ENCODE data around the gene P2RX5. TPM values are rescaled to one million over a fixed set of nuclear protein-coding genes. Genes with fewer than 3 reads are reported as not detected.

P2RX5 gene
- total and polyA plus RNA-seq, 5 donors from 2014 or later = 11.8 to 21.0 (median 16.4) TPM

GRCh38 chr17:3658784-3659449, 37.0 kb downstream of the P2RX5 start:
- no peak for ATAC-seq (ENCODE audit: low read depth in 2 of 2)

GRCh38 chr17:3657874-3658783, 37.8 kb downstream of the P2RX5 start:
- H3K27ac Mint-ChIP-seq = no peak overlapping the region
- DNase-seq = no peak
- Histone ChIP-seq H3K36me3 (ENCODE audit: control insufficient read depth, insufficient read depth, low read length) (no peaks in the 10 kb centered on the region), H3K9me3 (ENCODE audit: control insufficient read depth in 2 of 2, low read length in 2 of 2) (no peaks in the 10 kb centered on the region), H3K27me3 (ENCODE audit: control insufficient read depth, insufficient read depth, low read length) (no peaks in the 10 kb centered on the region), H3K27ac (ENCODE audit: insufficient read depth, low read length, poor library complexity, severe bottlenecking) (no peak overlapping the region), H3K4me3 (ENCODE audit: low read depth, low read length) (no peak overlapping the region), H3K4me1 (ENCODE audit: control insufficient read depth, insufficient read depth, low read length, poor library complexity, severe bottlenecking) (no peaks in the 10 kb centered on the region)
- peaks cover 0 to 1% (median 0%) of the 10 kb centered on the region in 7 donors for H3K9me3 Mint-ChIP-seq
- H3K36me3 Mint-ChIP-seq = no peaks in the 10 kb centered on the region
- no peaks in the 10 kb centered on the region for H3K4me1 Mint-ChIP-seq
- H3K27me3 Mint-ChIP-seq = no peaks in the 10 kb centered on the region
- no peak overlapping the region for H3K4me3 Mint-ChIP-seq
- no peak for ATAC-seq (ENCODE audit: low read depth in 2 of 2)

More at GRCh38 chr17:3658784-3659449, 37.0 kb downstream of the P2RX5 start:
- no peak overlapping the region for H3K4me3 Mint-ChIP-seq
- no peaks in the 10 kb centered on the region for H3K36me3 Mint-ChIP-seq
- Histone ChIP-seq H3K27ac (ENCODE audit: insufficient read depth, low read length, poor library complexity, severe bottlenecking) (no peak overlapping the region), H3K9me3 (ENCODE audit: control insufficient read depth in 2 of 2, low read length in 2 of 2) (no peaks in the 10 kb centered on the region), H3K4me1 (ENCODE audit: control insufficient read depth, insufficient read depth, low read length, poor library complexity, severe bottlenecking) (no peaks in the 10 kb centered on the region), H3K36me3 (ENCODE audit: control insufficient read depth, insufficient read depth, low read length) (no peaks in the 10 kb centered on the region), H3K4me3 (ENCODE audit: low read depth, low read length) (no peak overlapping the region), H3K27me3 (ENCODE audit: control insufficient read depth, insufficient read depth, low read length) (no peaks in the 10 kb centered on the region)
- H3K4me1 Mint-ChIP-seq = no peaks in the 10 kb centered on the region
- peaks cover 0 to 1% (median 0%) of the 10 kb centered on the region in 7 donors for H3K9me3 Mint-ChIP-seq
- no peak for DNase-seq
- no peak overlapping the region for H3K27ac Mint-ChIP-seq
- H3K27me3 Mint-ChIP-seq = no peaks in the 10 kb centered on the region

- no peak overlapping the region for H3K4me3 Mint-ChIP-seq
- H3K4me1 ChIP-seq (ENCODE audit: control insufficient read depth, insufficient read depth, low read length, poor library complexity, severe bottlenecking) = no peaks in the 10 kb centered on the region
- no peaks in the 10 kb centered on the region for H3K27me3 ChIP-seq (ENCODE audit: control insufficient read depth, insufficient read depth, low read length)
- H3K27ac ChIP-seq (ENCODE audit: insufficient read depth, low read length, poor library complexity, severe bottlenecking) = no peak overlapping the region
- no peaks in the 10 kb centered on the region for H3K9me3 ChIP-seq (ENCODE audit: control insufficient read depth in 2 of 2, low read length in 2 of 2)
- no peak overlapping the region for H3K4me3 ChIP-seq (ENCODE audit: low read depth, low read length)
- H3K27ac Mint-ChIP-seq = no peak overlapping the region
- no peaks in the 10 kb centered on the region for H3K36me3 ChIP-seq (ENCODE audit: control insufficient read depth, insufficient read depth, low read length)
- no peaks in the 10 kb centered on the region for H3K4me1 Mint-ChIP-seq
- DNase-seq = no peak
- no peaks in the 10 kb centered on the region for H3K27me3 Mint-ChIP-seq
- ATAC-seq (ENCODE audit: low read depth in 2 of 2) = no peak
- H3K9me3 Mint-ChIP-seq = peaks cover 0 to 1% (median 0%) of the 10 kb centered on the region in 7 donors
- no peaks in the 10 kb centered on the region for H3K36me3 Mint-ChIP-seq
Observed at GRCh38 chr17:3657588-3657869, 38.4 kb downstream of the P2RX5 start.

- no peak for ATAC-seq (ENCODE audit: low read depth in 2 of 2)
- Mint-ChIP-seq H3K27ac (no peak overlapping the region), H3K4me3 (no peak overlapping the region), H3K9me3 (peaks cover 0 to 1% (median 0%) of the 10 kb centered on the region in 7 donors), H3K4me1 (no peaks in the 10 kb centered on the region), H3K36me3 (no peaks in the 10 kb centered on the region), H3K27me3 (no peaks in the 10 kb centered on the region)
- Histone ChIP-seq H3K36me3 (ENCODE audit: control insufficient read depth, insufficient read depth, low read length) (no peaks in the 10 kb centered on the region), H3K4me3 (ENCODE audit: low read depth, low read length) (no peak overlapping the region), H3K9me3 (ENCODE audit: control insufficient read depth in 2 of 2, low read length in 2 of 2) (no peaks in the 10 kb centered on the region), H3K4me1 (ENCODE audit: control insufficient read depth, insufficient read depth, low read length, poor library complexity, severe bottlenecking) (no peaks in the 10 kb centered on the region), H3K27ac (ENCODE audit: insufficient read depth, low read length, poor library complexity, severe bottlenecking) (no peak overlapping the region), H3K27me3 (ENCODE audit: control insufficient read depth, insufficient read depth, low read length) (no peaks in the 10 kb centered on the region)
- DNase-seq = no peak
Observed at GRCh38 chr17:3656755-3657587, 39.0 kb downstream of the P2RX5 start.

- Mint-ChIP-seq H3K4me3 (no peak overlapping the region), H3K27me3 (no peaks in the 10 kb centered on the region), H3K27ac (no peak overlapping the region), H3K9me3 (peaks cover 0 to 1% (median 0%) of the 10 kb centered on the region in 7 donors), H3K36me3 (no peaks in the 10 kb centered on the region), H3K4me1 (no peaks in the 10 kb centered on the region)
- no peaks in the 10 kb centered on the region for H3K36me3 ChIP-seq (ENCODE audit: control insufficient read depth, insufficient read depth, low read length)
- no peak for ATAC-seq (ENCODE audit: low read depth in 2 of 2)
- H3K4me3 ChIP-seq (ENCODE audit: low read depth, low read length) = no peak overlapping the region
- H3K27me3 ChIP-seq (ENCODE audit: control insufficient read depth, insufficient read depth, low read length) = no peaks in the 10 kb centered on the region
- no peaks in the 10 kb centered on the region for H3K9me3 ChIP-seq (ENCODE audit: control insufficient read depth in 2 of 2, low read length in 2 of 2)
- no peaks in the 10 kb centered on the region for H3K4me1 ChIP-seq (ENCODE audit: control insufficient read depth, insufficient read depth, low read length, poor library complexity, severe bottlenecking)
- no peak overlapping the region for H3K27ac ChIP-seq (ENCODE audit: insufficient read depth, low read length, poor library complexity, severe bottlenecking)
- DNase-seq = no peak
Observed at GRCh38 chr17:3656353-3656752, 39.6 kb downstream of the P2RX5 start.

GRCh38 chr17:3655766-3656165, 40.2 kb downstream of the P2RX5 start:
- Histone ChIP-seq H3K9me3 (ENCODE audit: control insufficient read depth in 2 of 2, low read length in 2 of 2) (no peaks in the 10 kb centered on the region), H3K4me3 (ENCODE audit: low read depth, low read length) (no peak overlapping the region), H3K27me3 (ENCODE audit: control insufficient read depth, insufficient read depth, low read length) (no peaks in the 10 kb centered on the region), H3K4me1 (ENCODE audit: control insufficient read depth, insufficient read depth, low read length, poor library complexity, severe bottlenecking) (no peaks in the 10 kb centered on the region), H3K27ac (ENCODE audit: insufficient read depth, low read length, poor library complexity, severe bottlenecking) (no peak overlapping the region), H3K36me3 (ENCODE audit: control insufficient read depth, insufficient read depth, low read length) (no peaks in the 10 kb centered on the region)
- peaks cover 0 to 1% (median 0%) of the 10 kb centered on the region in 7 donors for H3K9me3 Mint-ChIP-seq
- no peak overlapping the region for H3K27ac Mint-ChIP-seq
- H3K27me3 Mint-ChIP-seq = no peaks in the 10 kb centered on the region
- no peaks in the 10 kb centered on the region for H3K4me1 Mint-ChIP-seq
- DNase-seq = no peak
- ATAC-seq (ENCODE audit: low read depth in 2 of 2) = no peak
- H3K4me3 Mint-ChIP-seq = no peak overlapping the region
- H3K36me3 Mint-ChIP-seq = no peaks in the 10 kb centered on the region

- Histone ChIP-seq H3K36me3 (ENCODE audit: control insufficient read depth, insufficient read depth, low read length) (no peaks in the 10 kb centered on the region), H3K27me3 (ENCODE audit: control insufficient read depth, insufficient read depth, low read length) (no peaks in the 10 kb centered on the region), H3K27ac (ENCODE audit: insufficient read depth, low read length, poor library complexity, severe bottlenecking) (no peak overlapping the region), H3K4me3 (ENCODE audit: low read depth, low read length) (no peak overlapping the region), H3K9me3 (ENCODE audit: control insufficient read depth in 2 of 2, low read length in 2 of 2) (no peaks in the 10 kb centered on the region), H3K4me1 (ENCODE audit: control insufficient read depth, insufficient read depth, low read length, poor library complexity, severe bottlenecking) (no peaks in the 10 kb centered on the region)
- H3K27me3 Mint-ChIP-seq = no peaks in the 10 kb centered on the region
- peak in 1 of 3 donors; percentile 65 for DNase-seq
- H3K27ac Mint-ChIP-seq = no peak overlapping the region
- H3K4me1 Mint-ChIP-seq = peaks cover 0 to 5% (median 2%) of the 10 kb centered on the region in 4 donors
- peaks cover 0 to 1% (median 0%) of the 10 kb centered on the region in 7 donors for H3K9me3 Mint-ChIP-seq
- H3K4me3 Mint-ChIP-seq = no peak overlapping the region
- ATAC-seq (ENCODE audit: low read depth in 2 of 2) = no peak
- peaks cover 4% of the 10 kb centered on the region for H3K36me3 Mint-ChIP-seq
Observed at GRCh38 chr17:3647769-3648555, 48.0 kb downstream of the P2RX5 start.
